IMR-90 (cell line): Measurements from ENCODE around the gene GSN.

ENCODE experiments used
- CHD1 ChIP-seq: IDR thresholded peaks from 2 replicates; pipeline ENCODE4 v1.6.1; 2012; ENCODE audit warnings: low read depth, low read length, improper control_type of control experiment
- CTCF ChIP-seq: conservative IDR thresholded peaks from 2 replicates; pipeline ENCODE4 v1.5.1; 2012; ENCODE audit warnings: mild to moderate bottlenecking, low read depth, low read length, improper control_type of control experiment
- MXI1 ChIP-seq: IDR thresholded peaks from 2 replicates; pipeline ENCODE4 v1.6.1; 2012; ENCODE audit warnings: low read depth, mild to moderate bottlenecking, low read length, moderate library complexity, borderline replicate concordance
- POLR2A ChIP-seq: IDR thresholded peaks from 2 replicates; pipeline ENCODE4 v1.6.1; 2012; ENCODE audit warnings: mild to moderate bottlenecking, low read depth, low read length

- TF ChIP-seq CHD1, result no peak
- no peak for TF ChIP-seq MXI1
- no peak for TF ChIP-seq CTCF
- no peak for TF ChIP-seq POLR2A
These were observed 81.0 kb downstream of the GSN start for GRCh38 chr9:121349009-121349408.
